Cerebellar nuclear complex (tissue), 1 donor: ENCODE measurements around the gene ADGRL2.

Experiments used
- DNase-seq, 2 experiments: peaks; one replicate each; lab custom pipeline; 2025; lab: John Stamatoyannopoulos, UW

The ADGRL2 gene

GRCh38 chr1:81907575-81907974 lies 106.8 kb downstream of the ADGRL2 start:
- no peak for DNase-seq

- no peak for DNase-seq
These were observed 111.6 kb downstream of the ADGRL2 start for GRCh38 chr1:81912383-81912782.

- DNase-seq: no peak
These were observed 115.2 kb downstream of the ADGRL2 start for GRCh38 chr1:81915937-81916336.

GRCh38 chr1:81920245-81920740 lies 119.6 kb downstream of the ADGRL2 start:
- no peak for DNase-seq

- no peak for DNase-seq
These were observed 120.2 kb downstream of the ADGRL2 start for GRCh38 chr1:81920886-81921285.

- DNase-seq: no peak
These were observed 120.6 kb downstream of the ADGRL2 start for GRCh38 chr1:81921344-81921743.

DNA sequence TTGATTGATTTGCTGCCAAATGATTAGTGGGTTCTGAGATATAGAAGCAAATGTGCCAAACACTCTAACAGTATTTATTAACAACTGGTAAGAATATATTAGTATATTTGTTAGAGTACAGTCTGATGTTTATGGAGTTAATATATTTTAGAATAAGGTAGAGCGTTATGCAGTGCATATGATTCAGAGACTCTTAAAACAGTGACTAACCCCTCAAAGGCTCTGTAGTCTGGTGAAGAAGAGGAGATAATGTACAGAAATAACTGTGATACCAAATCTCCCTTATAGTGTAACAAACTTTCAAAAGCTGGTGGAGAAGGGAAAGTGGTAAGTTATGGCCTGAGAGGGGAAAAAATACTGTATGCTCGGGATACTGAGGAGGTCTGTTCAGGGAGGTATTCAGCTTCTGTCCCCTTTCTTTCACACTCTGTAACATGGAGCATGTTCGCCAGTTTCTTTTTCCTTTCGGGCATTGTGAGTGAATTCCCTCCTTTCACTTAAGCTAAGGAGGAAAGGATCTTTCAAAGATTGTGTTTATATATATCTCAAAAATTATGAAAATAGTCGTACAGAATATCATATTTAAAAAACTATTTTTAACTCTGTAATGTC lies 121.2 kb downstream of the ADGRL2 start:
- DNase-seq: no peak

DNA sequence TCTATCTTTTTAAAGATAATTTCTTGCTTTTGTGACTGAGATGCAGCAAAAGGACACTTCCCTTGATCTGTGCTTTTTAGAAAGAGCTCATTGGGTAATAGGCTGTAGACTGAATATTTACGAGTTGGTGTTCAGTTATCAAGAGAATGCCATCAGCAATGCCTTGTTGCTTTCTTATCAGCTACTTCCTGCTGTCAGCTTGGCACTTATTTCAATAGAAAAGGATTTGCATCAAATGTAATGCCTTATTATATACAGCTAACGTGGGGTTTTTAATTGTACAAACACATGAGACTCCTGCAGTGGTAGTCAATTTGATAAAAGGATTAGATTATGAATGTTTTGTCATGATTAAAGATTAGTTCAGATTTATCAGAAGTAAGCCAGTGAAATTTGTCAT lies 122.2 kb downstream of the ADGRL2 start:
- DNase-seq: no peak

DNA sequence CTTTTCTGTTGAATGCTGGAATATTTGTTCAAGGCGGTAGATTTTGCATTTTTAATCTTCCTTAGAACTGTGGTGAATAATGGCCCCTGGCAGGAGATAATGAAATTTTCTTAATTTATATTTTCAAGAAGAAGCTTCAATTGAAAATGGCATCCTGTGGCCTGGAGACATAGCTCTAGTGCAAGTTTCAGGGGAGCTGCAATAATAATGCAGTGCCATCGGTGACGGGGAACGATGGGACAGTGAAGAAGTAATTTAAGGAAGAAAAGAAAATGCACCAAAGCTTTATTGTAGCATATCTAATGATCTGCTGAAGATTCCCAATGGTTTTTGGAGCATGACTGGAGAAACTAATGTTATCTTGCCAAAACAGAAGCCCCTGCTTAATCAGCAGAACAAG lies 128.4 kb downstream of the ADGRL2 start:
- no peak for DNase-seq

DNA sequence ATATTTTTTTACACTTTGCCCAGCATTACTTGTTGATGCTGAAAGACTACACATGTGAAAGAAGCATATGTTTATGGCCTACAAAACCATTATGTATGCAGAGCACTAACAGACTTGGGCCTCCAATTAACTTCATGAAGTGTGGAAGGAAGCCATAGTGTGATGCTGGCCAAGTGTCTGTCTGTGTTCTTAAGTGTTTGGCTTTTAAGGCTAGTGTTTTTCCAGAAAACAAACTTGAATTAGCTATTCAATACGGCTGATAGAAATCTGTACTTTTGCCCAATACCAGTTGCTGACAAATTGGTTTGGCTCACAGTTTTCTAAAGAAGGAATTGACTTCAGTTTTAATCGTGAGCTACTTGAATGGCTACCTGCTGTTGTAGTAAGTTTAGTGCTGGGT lies 136.1 kb downstream of the ADGRL2 start:
- no peak for DNase-seq

DNA sequence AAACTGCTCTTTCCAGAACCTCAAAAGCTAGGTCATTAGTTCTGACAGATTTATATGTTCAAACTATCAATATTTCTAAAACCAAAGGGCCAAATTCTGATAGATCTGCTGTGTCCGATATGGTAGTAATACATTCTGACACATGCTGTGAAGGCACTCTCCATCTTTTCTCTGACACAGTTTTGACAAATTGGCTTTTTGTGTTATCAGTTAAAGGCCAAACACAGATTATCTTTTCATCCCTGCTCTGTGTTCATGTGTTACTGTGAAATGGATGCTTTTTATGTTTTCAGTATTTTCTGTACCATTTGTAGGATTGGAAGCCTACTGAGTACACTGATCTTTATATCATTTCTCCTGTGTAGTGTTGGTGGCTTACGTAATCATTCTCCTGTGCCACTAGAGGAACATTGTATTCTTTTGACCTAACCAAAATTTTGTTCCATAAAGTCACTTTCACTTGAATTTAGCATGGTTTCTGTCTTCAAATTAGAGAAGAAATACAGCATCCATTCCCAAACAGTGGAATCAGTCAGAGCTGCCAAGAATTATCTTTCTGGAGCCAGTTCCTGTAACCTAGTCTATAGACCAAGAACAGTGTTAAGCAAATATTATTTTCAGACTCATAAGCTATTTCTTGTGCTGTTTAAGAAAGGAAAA lies 137.2 kb downstream of the ADGRL2 start:
- DNase-seq: no peak

GRCh38 chr1:81948495-81948894 lies 147.8 kb downstream of the ADGRL2 start:
- DNase-seq: no peak

DNA sequence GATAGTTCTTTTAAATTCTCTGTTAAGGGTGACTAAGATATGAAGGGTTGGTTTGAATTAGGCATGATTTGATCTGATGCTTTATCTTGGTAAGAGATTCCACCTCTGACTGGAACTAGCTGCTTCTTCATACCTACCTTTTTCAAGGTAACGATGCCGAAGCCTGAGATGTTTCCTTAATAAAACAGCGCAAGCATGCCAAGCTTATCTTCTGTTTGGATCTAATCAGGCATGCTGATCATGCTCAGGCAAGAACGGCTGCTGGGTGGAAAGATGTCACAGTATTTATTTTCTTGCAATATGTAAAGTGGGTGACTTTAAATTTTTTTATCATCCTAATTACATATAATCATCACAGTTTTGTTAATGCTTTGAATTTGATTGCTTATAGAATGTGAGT lies 148.7 kb downstream of the ADGRL2 start:
- DNase-seq: no peak

DNA sequence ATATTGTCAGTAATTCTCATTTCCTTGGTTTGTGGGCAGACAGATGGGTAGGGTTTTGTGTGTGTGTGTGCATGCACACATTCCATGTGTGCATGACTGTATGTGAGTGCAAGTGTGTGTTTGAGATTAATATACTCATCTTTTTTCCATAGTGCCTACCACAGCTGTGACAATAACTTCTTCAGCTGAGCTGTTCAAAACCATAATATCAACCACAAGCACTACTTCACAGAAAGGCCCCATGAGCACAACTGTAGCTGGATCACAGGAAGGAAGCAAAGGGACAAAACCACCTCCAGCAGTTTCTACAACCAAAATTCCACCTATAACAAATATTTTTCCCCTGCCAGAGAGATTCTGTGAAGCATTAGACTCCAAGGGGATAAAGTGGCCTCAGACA lies 149.3 kb downstream of the ADGRL2 start:
- no peak for DNase-seq

DNA sequence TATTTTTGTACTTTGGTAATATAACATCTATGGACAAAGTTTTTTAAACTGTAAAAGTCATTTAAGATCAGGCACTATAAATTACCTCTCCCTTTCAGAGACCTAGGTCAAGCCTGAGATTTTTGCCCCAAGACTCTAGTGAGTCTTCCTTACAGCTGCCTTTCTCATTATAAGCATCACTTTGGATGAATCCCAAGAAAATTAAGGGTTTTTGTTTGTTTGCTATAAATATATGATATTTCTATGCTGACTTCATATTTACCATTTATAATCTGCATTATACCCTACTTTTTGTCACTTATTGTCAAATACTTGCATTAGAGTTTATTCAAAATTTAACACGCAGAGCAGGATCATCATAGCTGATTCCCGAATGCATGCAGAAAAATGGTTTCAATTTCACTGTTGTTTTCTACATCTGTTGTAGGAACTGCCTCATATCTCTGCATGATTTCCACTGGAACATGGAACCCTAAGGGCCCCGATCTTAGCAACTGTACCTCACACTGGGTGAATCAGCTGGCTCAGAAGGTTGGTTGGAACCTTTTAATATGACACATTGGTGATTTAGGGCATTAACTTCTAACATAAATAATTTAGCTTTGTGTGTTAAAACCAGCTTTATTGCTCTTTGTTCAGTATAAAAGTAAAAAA lies 150.0 kb downstream of the ADGRL2 start:
- no peak for DNase-seq

DNA sequence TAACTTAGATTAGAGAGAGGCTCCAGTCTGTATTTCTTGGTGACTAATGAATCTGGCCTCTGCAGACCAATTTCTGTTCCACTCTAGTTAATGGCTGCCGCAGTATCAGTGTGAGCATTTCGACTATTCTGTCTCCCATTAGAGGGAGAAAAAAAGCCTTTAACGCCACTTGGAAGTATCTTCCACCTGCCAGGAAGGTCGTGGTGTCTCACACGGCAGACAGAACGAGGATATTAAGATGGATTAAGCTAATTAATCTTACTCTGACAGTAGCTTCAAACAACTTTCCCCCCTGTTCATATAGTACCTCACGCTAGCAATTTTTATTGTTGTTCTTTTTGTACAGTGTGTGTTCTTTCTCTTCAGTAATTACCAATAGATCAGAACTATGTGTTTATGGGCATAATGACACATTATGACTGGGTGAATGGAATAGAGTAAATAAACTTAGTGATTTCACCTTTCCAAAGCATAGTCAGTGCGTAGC lies 153.8 kb downstream of the ADGRL2 start:
- DNase-seq: no peak

DNA sequence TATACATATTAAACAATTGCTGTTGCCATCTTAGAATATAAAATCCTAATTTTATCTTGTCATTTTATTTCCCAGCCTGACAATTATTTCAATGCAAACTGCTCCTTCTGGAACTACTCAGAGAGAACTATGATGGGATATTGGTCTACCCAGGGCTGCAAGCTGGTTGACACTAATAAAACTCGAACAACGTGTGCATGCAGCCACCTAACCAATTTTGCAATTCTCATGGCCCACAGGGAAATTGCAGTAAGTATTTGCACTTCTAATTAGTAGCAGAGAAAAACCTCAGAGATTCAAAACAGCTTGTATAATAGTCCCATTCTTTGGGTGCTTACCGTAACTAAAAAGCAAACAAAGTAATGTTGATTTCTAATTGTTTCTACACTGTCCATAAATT lies 167.2 kb downstream of the ADGRL2 start:
- no peak for DNase-seq

DNA sequence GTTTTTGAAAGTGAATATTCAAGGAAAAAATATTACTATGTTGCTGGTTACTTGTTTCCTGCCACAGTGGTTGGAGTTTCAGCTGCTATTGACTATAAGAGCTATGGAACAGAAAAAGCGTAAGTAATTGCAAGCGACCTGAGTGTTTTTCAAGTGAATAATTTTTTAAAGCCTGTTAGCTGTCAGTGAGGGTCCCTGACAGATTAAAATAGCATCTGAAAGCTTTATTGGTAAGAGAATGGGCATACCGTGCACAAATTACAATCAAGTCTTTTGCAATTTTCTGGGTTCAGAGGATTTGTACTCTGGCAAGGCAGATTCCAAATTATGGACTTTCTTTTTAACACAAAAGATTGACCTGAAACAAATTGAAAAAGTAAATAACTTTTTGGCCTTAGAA lies 169.7 kb downstream of the ADGRL2 start:
- no peak for DNase-seq

DNA sequence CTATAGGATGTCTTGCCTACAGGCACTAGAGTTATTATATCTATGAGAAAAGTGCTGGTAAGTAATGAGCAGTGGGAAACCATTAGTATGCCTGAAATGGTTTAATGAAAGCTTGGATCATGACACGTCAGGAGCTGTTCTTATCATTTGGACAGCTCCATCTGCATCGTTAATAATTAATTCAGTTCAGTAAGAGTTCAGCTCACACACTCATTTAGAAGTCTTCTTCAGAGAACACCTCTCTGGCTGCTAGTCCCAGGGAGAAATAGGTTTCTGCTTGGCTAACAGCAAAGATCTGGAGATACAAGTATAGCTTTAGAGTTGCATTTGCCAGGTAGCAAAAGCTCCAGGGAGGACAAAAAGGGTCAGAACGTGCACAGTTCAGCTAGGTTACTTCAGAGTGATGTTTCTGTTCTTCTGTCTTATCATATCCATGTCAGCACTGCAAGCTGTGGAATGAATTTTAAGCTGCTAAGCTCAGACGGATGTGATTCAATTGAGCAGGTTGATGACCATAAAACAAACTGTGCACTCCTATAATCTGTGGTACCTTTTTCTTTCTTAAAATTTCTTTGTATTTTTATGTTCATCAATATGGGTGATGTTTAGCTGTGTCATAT lies 173.6 kb downstream of the ADGRL2 start:
- DNase-seq: no peak

DNA sequence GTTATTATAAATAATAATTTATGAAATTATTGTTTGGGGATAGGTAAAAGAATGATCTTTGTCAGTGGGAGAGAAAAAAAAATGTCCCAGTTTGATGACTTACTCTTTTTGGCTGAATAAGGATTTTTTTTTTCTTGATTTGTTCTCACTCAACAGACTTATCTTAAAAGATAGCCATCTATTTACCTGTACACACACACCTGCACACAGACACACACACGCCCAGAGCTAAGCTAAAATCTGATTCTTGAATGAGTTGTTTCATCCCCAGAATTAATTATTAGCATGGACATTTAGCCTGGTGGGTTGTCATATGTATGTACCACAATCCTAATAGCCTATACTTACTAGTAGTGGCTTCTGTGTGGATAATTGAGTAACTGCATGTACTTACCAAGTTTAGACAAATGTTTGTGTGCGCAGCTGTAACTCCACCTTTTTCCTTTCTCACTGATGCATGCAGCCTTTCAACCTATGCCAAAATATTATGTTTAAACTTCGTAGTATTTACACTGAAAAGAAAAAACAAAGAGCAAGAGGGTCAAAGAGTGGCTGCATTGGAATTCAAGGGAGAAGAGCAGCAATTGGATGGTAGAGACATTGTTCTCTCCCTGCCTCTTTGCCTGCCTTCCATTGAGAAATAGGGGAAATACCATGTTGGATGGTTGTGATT lies 174.3 kb downstream of the ADGRL2 start:
- DNase-seq: no peak

- no peak for DNase-seq
These were observed 175.8 kb downstream of the ADGRL2 start for GRCh38 chr1:81976539-81976938.

- DNase-seq: no peak
These were observed 178.2 kb downstream of the ADGRL2 start for GRCh38 chr1:81978945-81979344.
